Cardiac fibroblast (primary cell): ENCODE measurements around the gene LRFN5.

ENCODE experiments used
- DNase-seq, 2 donors: peaks; one replicate each; pipeline versions ENCODE4 v3.0.0 to v3.0.0-alpha.2; 2010; ENCODE audit warnings: low read depth in 2 of 2
- H3K4me3 ChIP-seq, 2 donors: replicated peaks in 1 of 2; 1 replicate in 1 of 2; 2 replicates in 1 of 2; pipeline ENCODE4 v1.5.1; 2011; ENCODE audit warnings: low read depth in 2 of 2, low read length in 2 of 2, mild to moderate bottlenecking in 2 of 2, moderate library complexity in 1 of 2
- TF ChIP-seq, protein P1 (sequence below): IDR thresholded peaks from one replicate; pipeline ENCODE4 v1.5.1; 2011; ENCODE audit warnings: low read depth, mild to moderate bottlenecking, low read length, inconsistent platforms

LRFN5 gene

GRCh38 chr14:41817626-41818025, 210.9 kb downstream of the LRFN5 start:
- TF ChIP-seq, protein P1, sequence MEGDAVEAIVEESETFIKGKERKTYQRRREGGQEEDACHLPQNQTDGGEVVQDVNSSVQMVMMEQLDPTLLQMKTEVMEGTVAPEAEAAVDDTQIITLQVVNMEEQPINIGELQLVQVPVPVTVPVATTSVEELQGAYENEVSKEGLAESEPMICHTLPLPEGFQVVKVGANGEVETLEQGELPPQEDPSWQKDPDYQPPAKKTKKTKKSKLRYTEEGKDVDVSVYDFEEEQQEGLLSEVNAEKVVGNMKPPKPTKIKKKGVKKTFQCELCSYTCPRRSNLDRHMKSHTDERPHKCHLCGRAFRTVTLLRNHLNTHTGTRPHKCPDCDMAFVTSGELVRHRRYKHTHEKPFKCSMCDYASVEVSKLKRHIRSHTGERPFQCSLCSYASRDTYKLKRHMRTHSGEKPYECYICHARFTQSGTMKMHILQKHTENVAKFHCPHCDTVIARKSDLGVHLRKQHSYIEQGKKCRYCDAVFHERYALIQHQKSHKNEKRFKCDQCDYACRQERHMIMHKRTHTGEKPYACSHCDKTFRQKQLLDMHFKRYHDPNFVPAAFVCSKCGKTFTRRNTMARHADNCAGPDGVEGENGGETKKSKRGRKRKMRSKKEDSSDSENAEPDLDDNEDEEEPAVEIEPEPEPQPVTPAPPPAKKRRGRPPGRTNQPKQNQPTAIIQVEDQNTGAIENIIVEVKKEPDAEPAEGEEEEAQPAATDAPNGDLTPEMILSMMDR: no peak
- peak in 1 of 2 donors; percentile 3 for DNase-seq
- H3K4me3 ChIP-seq: no peak overlapping the region

GRCh38 chr14:41824441-41824840, 217.8 kb downstream of the LRFN5 start:
- TF ChIP-seq, protein P1: no peak
- DNase-seq: no peak

GRCh38 chr14:41825622-41826021, 218.9 kb downstream of the LRFN5 start:
- no peak overlapping the region for H3K4me3 ChIP-seq
- TF ChIP-seq, protein P1: no peak
- DNase-seq: no peak

More at GRCh38 chr14:41824441-41824840, 217.8 kb downstream of the LRFN5 start:
- no peak overlapping the region for H3K4me3 ChIP-seq

DNA sequence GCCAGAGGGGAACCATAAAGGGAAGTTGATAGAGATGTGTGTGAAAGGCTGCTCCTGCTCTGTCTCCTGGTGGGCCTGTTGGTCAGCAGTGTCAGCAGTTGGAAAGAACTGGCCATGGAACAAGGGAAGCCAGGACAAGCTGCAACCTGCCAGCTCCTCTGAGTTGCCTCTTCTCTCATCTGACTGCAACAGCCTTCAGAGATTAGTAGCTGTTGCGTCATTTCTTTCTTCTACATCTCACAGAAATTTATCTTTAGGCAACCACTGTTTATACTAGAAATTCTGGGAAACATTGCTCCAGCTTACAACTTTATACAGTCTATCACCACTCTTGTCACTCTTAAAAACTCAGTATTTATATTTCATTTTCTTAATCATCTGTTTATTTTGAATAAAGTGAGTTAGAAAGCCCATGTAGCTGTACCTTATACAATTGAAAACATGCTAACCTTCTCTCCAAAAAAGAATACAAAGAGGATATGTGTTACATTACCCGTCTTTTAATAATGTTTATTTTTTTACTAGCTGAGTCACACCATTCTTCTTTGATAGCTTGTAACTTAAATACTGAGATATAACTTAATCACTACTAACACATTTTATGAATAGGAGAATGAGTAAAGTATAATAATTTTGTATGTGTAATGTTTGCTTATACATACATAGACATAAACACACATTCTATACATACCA, 224.2 kb downstream of the LRFN5 start:
- TF ChIP-seq, protein P1: no peak
- H3K4me3 ChIP-seq: no peak overlapping the region
- peak in 1 of 2 donors; percentile 63 for DNase-seq

DNA sequence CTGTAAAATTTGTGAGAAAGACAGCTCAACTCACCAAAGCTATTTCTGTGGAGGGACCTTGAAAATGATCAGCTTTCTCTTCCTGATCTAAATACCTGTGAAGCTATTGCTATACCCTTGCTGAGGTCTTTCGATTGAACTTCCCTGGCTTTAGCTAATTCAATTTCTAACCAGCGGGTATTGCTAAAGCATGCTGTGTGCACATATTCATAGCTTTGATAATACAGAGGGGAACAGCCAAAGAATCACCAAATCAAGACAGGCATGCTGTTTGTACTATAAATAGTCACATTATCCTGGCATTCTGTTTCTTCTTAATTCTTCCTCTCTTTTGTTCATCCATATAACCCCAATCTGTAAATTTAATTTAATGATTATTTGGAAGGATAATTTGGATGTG, 233.0 kb downstream of the LRFN5 start:
- no peak overlapping the region for H3K4me3 ChIP-seq
- no peak for DNase-seq
- TF ChIP-seq, protein P1: no peak

GRCh38 chr14:41859336-41859735, 252.7 kb downstream of the LRFN5 start:
- TF ChIP-seq, protein P1: no peak
- no peak overlapping the region for H3K4me3 ChIP-seq
- peak; percentile 3 to 33 for DNase-seq

GRCh38 chr14:41860586-41860985, 253.9 kb downstream of the LRFN5 start:
- no peak overlapping the region for H3K4me3 ChIP-seq
- DNase-seq: no peak
- TF ChIP-seq, protein P1: no peak
